Activated T-cell treated with anti-CD3 and anti-CD28 coated beads, Interleukin-2, amount 50 U/mL, for 72 hours (primary cell): ENCODE measurements around the gene NPC1L1. TPM values are rescaled to one million over a fixed set of nuclear protein-coding genes. Genes with fewer than 3 reads are reported as not detected.

ENCODE experiments used
- ATAC-seq, 2 donors: fragments of 150-1000 bp; cut with Tn5 transposase; replicated peaks in 1 of 2; 2 replicates each; pipeline ENCODE4 v1.10.0; 2021; ENCODE audit warnings: moderate library complexity in 2 of 2, mild to moderate bottlenecking in 1 of 2
- DNase-seq, 2 donors: peaks; one replicate each; pipeline ENCODE4 v3.0.0; 2021 to 2022; ENCODE audit warnings: mixed read lengths in 1 of 2
- H3K27ac Mint-ChIP-seq: one replicate; pipeline ENCODE4 v1.8.0; 2022; ENCODE audit warnings: mild to moderate bottlenecking, moderate library complexity, mixed read lengths
- H3K27me3 Mint-ChIP-seq: one replicate; pipeline ENCODE4 v1.8.0; 2022; ENCODE audit warnings: low read depth, mixed read lengths
- H3K36me3 Mint-ChIP-seq, 2 donors: one replicate each; pipeline ENCODE4 v1.8.0; 2022; ENCODE audit warnings: mixed read lengths in 2 of 2, mild to moderate bottlenecking in 1 of 2; ENCODE audit not compliant: insufficient read depth in 2 of 2
- H3K4me1 Mint-ChIP-seq: one replicate; pipeline ENCODE4 v1.8.0; 2022; ENCODE audit warnings: low read depth, mixed read lengths
- H3K4me3 Mint-ChIP-seq, 2 donors: one replicate each; pipeline ENCODE4 v1.8.0; 2022; ENCODE audit warnings: mild to moderate bottlenecking in 2 of 2, mixed read lengths in 2 of 2, moderate library complexity in 2 of 2
- H3K9me3 Mint-ChIP-seq, 2 donors: one replicate each; pipeline ENCODE4 v1.8.0; 2022; ENCODE audit warnings: mixed read lengths in 2 of 2
- total RNA-seq, 2 donors: library from RNA; stranded (reverse); gene quantifications; one replicate each; pipeline ENCODE4 v1.2.3, GENCODE V29; 2022

NPC1L1 gene
- total RNA-seq, 2 donors from 2014 or later: 0.12 to 0.25 TPM

GRCh38 chr7:44477938-44478337 lies 63.2 kb downstream of the NPC1L1 start:
- DNase-seq: no peak
- no peak for ATAC-seq
- no peaks in the 10 kb centered on the region for H3K27me3 Mint-ChIP-seq
- H3K4me3 Mint-ChIP-seq: no peak overlapping the region
- H3K4me1 Mint-ChIP-seq: peaks cover 48% of the 10 kb centered on the region
- no peak overlapping the region for H3K27ac Mint-ChIP-seq
- peaks cover 0 to 9% of the 10 kb centered on the region in 2 donors for H3K9me3 Mint-ChIP-seq
- peaks cover 14 to 52% of the 10 kb centered on the region in 2 donors for H3K36me3 Mint-ChIP-seq

GRCh38 chr7:44477063-44477830 lies 63.9 kb downstream of the NPC1L1 start:
- Mint-ChIP-seq H3K36me3 (peaks cover 7 to 46% of the 10 kb centered on the region in 2 donors), H3K4me1 (peaks cover 42% of the 10 kb centered on the region)

GRCh38 chr7:44476313-44476712 lies 64.8 kb downstream of the NPC1L1 start:
- H3K36me3 Mint-ChIP-seq: peaks cover 7 to 44% of the 10 kb centered on the region in 2 donors
- peaks cover 38% of the 10 kb centered on the region for H3K4me1 Mint-ChIP-seq
- H3K27me3 Mint-ChIP-seq: no peaks in the 10 kb centered on the region
- H3K4me3 Mint-ChIP-seq: no peak overlapping the region
- ATAC-seq (no peak), DNase-seq (no peak)
- no peak overlapping the region for H3K27ac Mint-ChIP-seq
- peaks cover 0 to 3% of the 10 kb centered on the region in 2 donors for H3K9me3 Mint-ChIP-seq

More at GRCh38 chr7:44477063-44477830, 63.9 kb downstream of the NPC1L1 start:
- Mint-ChIP-seq H3K27ac (no peak overlapping the region), H3K27me3 (no peaks in the 10 kb centered on the region), H3K9me3 (peaks cover 0 to 3% of the 10 kb centered on the region in 2 donors), H3K4me3 (no peak overlapping the region)
- DNase-seq: peak; percentile 55 to 70
- peak; percentile 85 to 95 for ATAC-seq

GRCh38 chr7:44473295-44473694 lies 67.8 kb downstream of the NPC1L1 start:
- ATAC-seq (no peak), DNase-seq (no peak)
- H3K27ac Mint-ChIP-seq: no peak overlapping the region
- no peaks in the 10 kb centered on the region for H3K27me3 Mint-ChIP-seq
- no peaks in the 10 kb centered on the region for H3K9me3 Mint-ChIP-seq
- peaks cover 39% of the 10 kb centered on the region for H3K4me1 Mint-ChIP-seq
- no peak overlapping the region for H3K4me3 Mint-ChIP-seq
- peaks cover 2 to 34% of the 10 kb centered on the region in 2 donors for H3K36me3 Mint-ChIP-seq

- no peaks in the 10 kb centered on the region for H3K27me3 Mint-ChIP-seq
- H3K4me1 Mint-ChIP-seq: peaks cover 44% of the 10 kb centered on the region
- no peak overlapping the region for H3K27ac Mint-ChIP-seq
- ATAC-seq (no peak), DNase-seq (no peak)
- H3K4me3 Mint-ChIP-seq: no peak overlapping the region
- H3K9me3 Mint-ChIP-seq: no peaks in the 10 kb centered on the region
- peaks cover 2 to 36% of the 10 kb centered on the region in 2 donors for H3K36me3 Mint-ChIP-seq
Measured at GRCh38 chr7:44472843-44473242, 68.3 kb downstream of the NPC1L1 start.

GRCh38 chr7:44471850-44472249 lies 69.3 kb downstream of the NPC1L1 start:
- peaks cover 47% of the 10 kb centered on the region for H3K4me1 Mint-ChIP-seq
- H3K36me3 Mint-ChIP-seq: peaks cover 6 to 38% of the 10 kb centered on the region in 2 donors
- no peak overlapping the region for H3K27ac Mint-ChIP-seq
- H3K9me3 Mint-ChIP-seq: no peaks in the 10 kb centered on the region
- H3K27me3 Mint-ChIP-seq: no peaks in the 10 kb centered on the region
- no peak for DNase-seq
- H3K4me3 Mint-ChIP-seq: no peak overlapping the region
- no peak for ATAC-seq

GRCh38 chr7:44471436-44471835 lies 69.7 kb downstream of the NPC1L1 start:
- Mint-ChIP-seq H3K27ac (no peak overlapping the region), H3K4me1 (peaks cover 45% of the 10 kb centered on the region), H3K4me3 (no peak overlapping the region), H3K36me3 (peaks cover 6 to 37% of the 10 kb centered on the region in 2 donors), H3K9me3 (no peaks in the 10 kb centered on the region), H3K27me3 (no peaks in the 10 kb centered on the region)
- DNase-seq (no peak), ATAC-seq (no peak)

- Mint-ChIP-seq H3K27me3 (no peaks in the 10 kb centered on the region), H3K9me3 (no peaks in the 10 kb centered on the region), H3K4me1 (peaks cover 47% of the 10 kb centered on the region), H3K36me3 (peaks cover 5 to 35% of the 10 kb centered on the region in 2 donors), H3K27ac (no peak overlapping the region), H3K4me3 (no peak overlapping the region)
- DNase-seq (no peak), ATAC-seq (no peak)
Measured at GRCh38 chr7:44470628-44471245, 70.4 kb downstream of the NPC1L1 start.

- no peak overlapping the region for H3K27ac Mint-ChIP-seq
- ATAC-seq: no peak
- H3K9me3 Mint-ChIP-seq: no peaks in the 10 kb centered on the region
Measured at GRCh38 chr7:44470135-44470479, 71.0 kb downstream of the NPC1L1 start.

GRCh38 chr7:44469461-44470134 lies 71.5 kb downstream of the NPC1L1 start:
- no peaks in the 10 kb centered on the region for H3K9me3 Mint-ChIP-seq
- ATAC-seq (no peak), DNase-seq (no peak)
- peak overlapping the region; percentile 71 for H3K27ac Mint-ChIP-seq
- peaks cover 43% of the 10 kb centered on the region for H3K4me1 Mint-ChIP-seq
- no peaks in the 10 kb centered on the region for H3K27me3 Mint-ChIP-seq
- H3K4me3 Mint-ChIP-seq: no peak overlapping the region
- peaks cover 5 to 36% of the 10 kb centered on the region in 2 donors for H3K36me3 Mint-ChIP-seq

More at GRCh38 chr7:44470135-44470479, 71.0 kb downstream of the NPC1L1 start:
- Mint-ChIP-seq H3K36me3 (peaks cover 5 to 37% of the 10 kb centered on the region in 2 donors), H3K4me1 (peaks cover 47% of the 10 kb centered on the region), H3K4me3 (no peak overlapping the region), H3K27me3 (no peaks in the 10 kb centered on the region)
- DNase-seq: no peak

- peak overlapping the region; percentile 71 for H3K27ac Mint-ChIP-seq
- ATAC-seq: no peak
- H3K4me1 Mint-ChIP-seq: peaks cover 51% of the 10 kb centered on the region
- peaks cover 5 to 26% of the 10 kb centered on the region in 2 donors for H3K36me3 Mint-ChIP-seq
- H3K4me3 Mint-ChIP-seq: peak overlapping the region in 1 of 2 donors; percentile 48
- no peak for DNase-seq
- H3K27me3 Mint-ChIP-seq: no peaks in the 10 kb centered on the region
- no peaks in the 10 kb centered on the region for H3K9me3 Mint-ChIP-seq
Measured at GRCh38 chr7:44467217-44467548, 73.9 kb downstream of the NPC1L1 start.

GRCh38 chr7:44466300-44467216 lies 74.6 kb downstream of the NPC1L1 start:
- H3K27ac Mint-ChIP-seq: peak overlapping the region; percentile 71
- H3K27me3 Mint-ChIP-seq: no peaks in the 10 kb centered on the region
- H3K4me3 Mint-ChIP-seq: peak overlapping the region in 1 of 2 donors; percentile 48
- H3K36me3 Mint-ChIP-seq: peaks cover 5 to 28% of the 10 kb centered on the region in 2 donors
- ATAC-seq: peak; percentile 39 to 60
- H3K9me3 Mint-ChIP-seq: no peaks in the 10 kb centered on the region
- peaks cover 57% of the 10 kb centered on the region for H3K4me1 Mint-ChIP-seq
- DNase-seq: no peak
